Astrocyte of the hippocampus (primary cell): ENCODE data around the gene QSOX2.

Experiments
- DNase-seq: peaks from one replicate; pipeline ENCODE4 v3.0.0; 2011; ENCODE audit warnings: low read depth, low spot score

Gene QSOX2

GRCh38 chr9:136245219-136246150 lies at the start of gene QSOX2:
Gene QSOX2 (minus strand): TSS chr9:136245812. CDS start chr9:136245803, 9 bp downstream.
- DNase-seq, result peak; percentile 92

- no peak for DNase-seq
Measured at GRCh38 chr9:136295055-136295454, 49.4 kb upstream of the QSOX2 start.

- no peak for DNase-seq
Measured at GRCh38 chr9:136294437-136294836, 48.8 kb upstream of the QSOX2 start.

- DNase-seq, result no peak
Measured at GRCh38 chr9:136293476-136294077, 48.0 kb upstream of the QSOX2 start.

GRCh38 chr9:136292591-136293448 lies 47.2 kb upstream of the QSOX2 start:
- no peak for DNase-seq

- no peak for DNase-seq
Measured at GRCh38 chr9:136292026-136292538, 46.5 kb upstream of the QSOX2 start.

GRCh38 chr9:136291306-136292025 lies 45.9 kb upstream of the QSOX2 start:
- DNase-seq, result no peak

GRCh38 chr9:136290508-136291000 lies 44.9 kb upstream of the QSOX2 start:
- DNase-seq, result no peak

GRCh38 chr9:136289651-136290507 lies 44.3 kb upstream of the QSOX2 start:
- DNase-seq, result no peak

GRCh38 chr9:136287960-136288753 lies 42.5 kb upstream of the QSOX2 start:
- DNase-seq, result no peak

- no peak for DNase-seq
Measured at GRCh38 chr9:136286987-136287379, 41.4 kb upstream of the QSOX2 start.

- no peak for DNase-seq
Measured at GRCh38 chr9:136286359-136286986, 40.9 kb upstream of the QSOX2 start.

GRCh38 chr9:136285501-136286358 lies 40.1 kb upstream of the QSOX2 start:
- DNase-seq, result no peak

- DNase-seq, result no peak
Measured at GRCh38 chr9:136284951-136285350, 39.3 kb upstream of the QSOX2 start.

- DNase-seq, result no peak
Measured at GRCh38 chr9:136284311-136284710, 38.7 kb upstream of the QSOX2 start.

GRCh38 chr9:136283291-136284235 lies 38.0 kb upstream of the QSOX2 start:
- DNase-seq, result peak; percentile 90
